Tongue (tissue), 2 donors: Measurements from ENCODE around the gene APOL4. TPM values are rescaled to one million over a fixed set of nuclear protein-coding genes. Genes with fewer than 3 reads are reported as not detected.
A peak's percentile ranks its signal among the peaks of the same experiment; 100 is the strongest.
"Not testable (repeated sequence)": the region's sequence is repeated elsewhere in the genome, so short reads cannot be mapped to it uniquely, and the experiment has no call there.

Experiments
- DNase-seq: peaks from one replicate; pipeline ENCODE4 v3.0.0-alpha.2; 2015
- total RNA-seq: library from RNA; depleted of rRNA; stranded (reverse); fragments of >200 nt; gene quantifications from one replicate; pipeline ENCODE4 v1.2.3, GENCODE V29; 2014

APOL4 gene, protein sequence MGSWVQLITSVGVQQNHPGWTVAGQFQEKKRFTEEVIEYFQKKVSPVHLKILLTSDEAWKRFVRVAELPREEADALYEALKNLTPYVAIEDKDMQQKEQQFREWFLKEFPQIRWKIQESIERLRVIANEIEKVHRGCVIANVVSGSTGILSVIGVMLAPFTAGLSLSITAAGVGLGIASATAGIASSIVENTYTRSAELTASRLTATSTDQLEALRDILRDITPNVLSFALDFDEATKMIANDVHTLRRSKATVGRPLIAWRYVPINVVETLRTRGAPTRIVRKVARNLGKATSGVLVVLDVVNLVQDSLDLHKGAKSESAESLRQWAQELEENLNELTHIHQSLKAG
- total RNA-seq, result 19.8 TPM

- peak; percentile 95 for DNase-seq
Observed at GRCh38 chr22:36201630-36202319, at the start of gene APOL4. Gene APOL4 (minus strand): TSS chr22:36201809. CDS start chr22:36201734, 75 bp downstream.

DNA sequence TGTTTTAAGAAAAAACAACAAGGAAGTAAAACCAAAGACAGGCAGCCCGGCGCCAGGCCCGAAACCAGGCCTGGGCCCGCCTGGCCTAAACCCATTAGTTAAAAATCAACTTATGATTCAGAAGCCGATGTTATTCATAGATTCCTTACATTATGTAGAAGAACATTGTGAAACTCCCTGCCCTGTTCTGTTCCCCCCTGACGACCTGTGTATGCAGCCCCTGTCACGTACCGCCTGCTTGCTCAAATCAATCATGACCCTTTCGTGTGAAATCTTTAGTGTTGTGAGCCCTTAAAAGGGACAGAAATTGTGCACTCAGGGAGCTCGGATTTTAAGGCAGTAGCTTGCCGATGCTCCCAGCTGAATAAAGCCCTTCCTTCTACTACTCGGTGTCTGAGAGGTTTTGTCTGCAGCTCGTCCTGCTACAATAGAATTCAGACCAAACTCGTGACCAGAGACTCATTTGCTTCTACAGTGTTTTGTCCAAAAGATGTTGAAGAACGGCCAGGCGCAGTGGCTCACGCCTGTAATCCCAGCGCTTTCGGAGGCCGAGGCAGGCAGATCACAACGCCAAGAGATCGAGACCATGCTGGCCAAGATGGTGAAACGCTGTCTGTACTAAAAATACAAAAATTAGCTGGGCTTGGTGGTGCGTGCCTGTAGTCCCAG is 48.8 kb upstream of the APOL4 start:
- not testable (repeated sequence) for DNase-seq

- DNase-seq, result no peak
Observed at GRCh38 chr22:36249160-36249559, 47.6 kb upstream of the APOL4 start.

DNA sequence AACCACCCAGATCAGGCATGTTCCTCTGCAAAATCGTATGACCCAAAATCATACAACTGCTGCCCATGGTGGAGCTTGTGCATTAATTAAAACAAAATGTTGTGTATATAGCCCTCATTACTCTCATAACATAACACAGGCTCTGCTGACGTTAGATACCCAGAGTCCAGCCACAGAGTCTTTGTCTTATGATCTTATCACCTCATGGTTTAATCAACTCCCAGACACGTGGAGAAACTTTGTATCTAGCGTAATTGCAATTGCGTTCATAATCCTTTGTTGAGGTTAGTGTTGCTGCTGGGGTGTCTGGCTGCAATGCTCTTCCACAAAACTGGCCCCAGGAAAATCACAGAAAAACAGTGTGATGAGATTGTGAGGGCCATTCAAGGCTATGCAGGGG is 46.3 kb upstream of the APOL4 start:
- no peak for DNase-seq

GRCh38 chr22:36246718-36247117 is 45.1 kb upstream of the APOL4 start:
- no peak for DNase-seq

- no peak for DNase-seq
Observed at GRCh38 chr22:36245805-36246356, 44.3 kb upstream of the APOL4 start.

DNA sequence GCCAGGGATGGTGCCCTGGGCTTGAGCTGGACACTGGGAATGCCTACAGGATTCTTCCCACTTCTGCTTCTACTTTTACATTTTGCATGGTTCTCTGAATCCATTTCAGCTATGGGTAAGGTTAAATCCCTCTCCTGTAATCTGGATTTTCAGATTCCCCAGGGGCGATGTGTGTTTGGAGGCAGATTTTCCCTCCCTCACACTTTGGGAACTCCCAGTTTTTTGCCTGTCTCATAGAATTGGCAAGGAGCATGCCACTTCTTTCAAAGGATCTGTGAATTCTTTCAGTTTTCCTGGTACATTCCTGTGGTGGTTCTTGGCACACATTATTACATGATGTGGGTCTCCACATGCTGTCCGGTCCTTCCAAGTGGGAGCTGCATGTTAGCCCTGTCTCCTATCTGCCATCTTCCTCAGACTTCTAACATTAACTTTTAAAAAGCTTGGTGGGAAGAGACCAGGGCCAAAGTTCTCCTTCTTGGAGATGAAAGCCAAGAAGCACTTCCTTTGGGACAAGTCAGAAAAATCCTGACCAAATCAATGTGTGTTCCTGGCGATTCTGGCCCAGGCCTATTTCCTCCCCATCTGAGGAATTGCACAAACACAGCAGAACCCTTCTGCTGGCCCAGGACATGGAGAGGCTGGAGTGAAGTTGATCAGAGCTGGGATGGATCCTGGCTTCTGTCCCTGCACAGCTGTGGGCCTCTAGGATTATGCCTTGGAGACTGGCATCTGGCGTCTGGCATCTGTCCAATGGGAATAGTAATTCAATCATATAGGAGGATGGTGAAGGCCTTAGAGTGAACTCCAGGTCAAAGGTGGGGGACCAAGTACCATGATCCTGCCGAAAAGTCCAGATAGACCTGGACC is 43.1 kb upstream of the APOL4 start:
- DNase-seq, result peak; percentile 85

GRCh38 chr22:36243986-36244385 is 42.4 kb upstream of the APOL4 start:
- DNase-seq, result peak; percentile 73

DNA sequence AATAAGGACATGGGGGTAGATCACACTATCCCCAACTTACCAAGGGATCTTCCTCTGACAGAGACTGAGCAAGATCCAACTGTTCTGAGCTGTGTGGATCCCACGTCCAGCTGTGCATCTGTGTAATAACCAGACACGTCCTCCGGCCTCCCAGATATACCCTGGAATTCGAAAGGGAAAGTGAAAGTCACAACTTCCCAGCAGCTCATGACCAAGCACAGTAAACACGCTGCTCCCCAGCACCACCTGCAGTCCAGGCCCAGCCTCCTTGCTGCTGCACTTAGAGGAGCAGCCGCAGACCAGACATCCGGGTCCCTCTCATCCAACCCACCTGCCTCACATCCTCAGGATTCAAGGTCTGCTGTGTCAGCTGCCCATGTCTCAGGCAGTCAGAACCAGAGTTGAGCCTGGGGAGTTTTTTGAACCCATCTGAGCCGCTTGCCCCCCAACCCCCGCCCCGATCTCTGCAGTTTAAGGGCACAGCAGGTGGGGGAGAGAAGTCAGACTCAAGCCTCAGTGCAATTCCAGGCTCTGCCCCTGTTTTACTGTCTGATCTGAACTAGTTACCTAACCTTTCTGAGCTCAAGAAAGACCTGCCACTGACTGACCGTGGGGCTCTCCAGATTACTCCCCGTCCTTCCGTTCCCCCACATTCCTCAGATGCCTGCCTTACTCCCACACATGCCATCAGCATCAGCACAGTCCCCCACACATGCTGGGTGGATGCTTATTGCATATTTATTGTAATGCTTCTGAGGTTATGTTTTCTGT is 38.0 kb upstream of the APOL4 start, which contains the start of gene APOL2:
APOL2 (minus strand) TSS at position 127 of the 771 bp plus-strand sequence. CDS start 6,365 bp downstream, outside the sequence.
- peak; percentile 96 for DNase-seq

GRCh38 chr22:36239150-36239400 is 37.5 kb upstream of the APOL4 start:
- DNase-seq, result no peak

- DNase-seq, result peak; percentile 25
Observed at GRCh38 chr22:36238373-36239149, 37.0 kb upstream of the APOL4 start.

GRCh38 chr22:36237462-36238372 is 36.1 kb upstream of the APOL4 start:
- peak; percentile 17 for DNase-seq

DNA sequence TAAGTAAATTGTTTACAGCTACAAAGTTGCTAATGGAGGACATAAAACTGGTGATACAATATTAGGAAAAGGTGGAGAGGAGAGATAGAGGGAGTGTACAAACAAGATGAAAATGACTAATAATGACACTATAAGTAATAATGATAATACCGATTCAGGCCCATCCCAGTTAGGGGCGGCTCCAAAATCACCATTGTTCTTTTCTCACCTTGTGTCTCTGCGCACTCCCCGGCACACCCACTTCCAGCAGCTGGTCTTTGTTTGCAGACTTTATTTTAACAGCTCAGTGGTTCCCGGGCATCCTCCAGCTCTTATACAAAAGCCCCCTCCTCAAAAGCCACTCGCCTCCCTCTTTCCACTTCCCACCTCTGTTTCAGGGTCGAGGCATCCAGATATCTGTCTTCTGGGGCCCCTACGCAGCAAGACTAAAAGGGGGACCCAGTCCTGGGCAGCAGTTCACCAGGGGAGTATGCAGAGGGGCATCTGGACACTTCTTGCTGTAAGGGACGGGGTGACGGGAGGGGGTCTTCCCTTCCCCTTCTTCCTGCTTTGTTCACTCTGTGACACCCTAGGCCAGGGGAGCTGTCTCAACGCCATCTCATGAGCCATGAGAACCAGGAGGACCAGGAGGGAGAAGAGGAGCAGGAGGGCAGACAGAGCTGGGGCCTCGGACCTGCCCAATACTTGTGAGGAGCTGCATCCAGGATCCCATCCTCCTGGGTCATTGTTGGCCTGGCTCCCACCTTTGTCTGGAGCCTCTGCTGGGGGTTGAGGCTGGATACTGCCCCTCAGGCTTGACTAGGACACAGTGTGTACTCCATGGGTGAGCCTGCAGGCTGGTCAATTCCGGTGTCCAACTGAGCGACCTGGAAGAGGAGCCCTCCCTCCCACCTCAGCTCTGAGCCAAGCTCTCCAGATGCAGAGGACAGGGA is 35.0 kb upstream of the APOL4 start:
- DNase-seq, result no peak

DNA sequence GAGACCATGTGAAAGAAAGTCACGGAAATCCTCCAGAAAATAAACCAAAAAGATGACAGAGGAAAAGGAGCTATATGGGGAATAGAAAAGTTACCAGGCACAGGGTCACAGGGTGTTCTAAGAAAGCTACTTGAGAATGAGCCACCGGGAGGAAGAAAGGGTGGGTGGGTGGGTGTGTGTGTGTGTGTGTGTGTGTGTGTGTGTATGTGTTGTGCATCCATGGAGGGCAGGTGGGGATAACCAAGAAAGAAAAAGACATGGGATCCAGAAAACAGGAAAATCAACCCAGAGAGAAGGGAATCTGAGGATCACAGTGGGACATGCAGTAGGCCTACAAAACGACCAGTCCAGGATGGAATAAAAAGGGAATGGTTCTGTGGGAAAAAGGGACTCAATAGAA is 34.0 kb upstream of the APOL4 start:
- DNase-seq, result no peak

DNA sequence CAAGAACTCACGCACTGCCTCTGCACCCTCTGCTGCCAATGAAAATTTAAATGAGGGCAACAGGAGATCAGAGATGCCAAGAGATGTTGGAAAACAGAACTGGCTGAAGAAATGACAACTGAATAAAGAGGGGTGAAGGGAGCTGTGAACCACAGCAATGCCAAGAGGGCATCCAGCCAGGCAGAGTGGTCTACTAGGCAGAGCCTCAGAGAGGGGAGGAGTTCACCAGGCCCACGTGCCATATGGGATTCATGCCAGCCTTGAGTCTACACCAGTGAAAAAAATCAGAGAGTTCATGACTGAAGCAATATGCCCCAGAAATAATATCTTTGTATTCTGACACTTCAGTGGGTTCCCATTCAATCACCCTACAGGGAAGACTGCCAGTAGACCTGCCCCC is 33.3 kb upstream of the APOL4 start:
- DNase-seq, result peak; percentile 35

DNA sequence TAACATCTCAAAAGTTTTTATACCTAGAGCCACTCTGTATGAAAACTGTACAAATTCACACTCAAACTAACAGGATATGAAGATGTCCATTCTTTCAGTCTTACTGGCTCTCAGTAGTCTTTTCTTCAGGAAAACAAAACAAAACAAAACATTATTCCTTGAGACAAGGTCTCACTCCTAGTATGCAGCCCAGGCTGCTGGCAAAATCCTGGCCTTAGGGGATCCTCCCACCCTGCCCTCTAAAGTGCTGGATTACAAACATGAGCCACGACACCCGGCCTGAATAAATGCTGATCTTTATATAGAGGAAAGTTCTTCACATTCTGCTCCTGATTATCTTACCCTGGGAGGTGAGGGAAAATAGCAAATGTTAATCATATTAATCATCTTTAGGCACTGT is 32.6 kb upstream of the APOL4 start:
- no peak for DNase-seq

DNA sequence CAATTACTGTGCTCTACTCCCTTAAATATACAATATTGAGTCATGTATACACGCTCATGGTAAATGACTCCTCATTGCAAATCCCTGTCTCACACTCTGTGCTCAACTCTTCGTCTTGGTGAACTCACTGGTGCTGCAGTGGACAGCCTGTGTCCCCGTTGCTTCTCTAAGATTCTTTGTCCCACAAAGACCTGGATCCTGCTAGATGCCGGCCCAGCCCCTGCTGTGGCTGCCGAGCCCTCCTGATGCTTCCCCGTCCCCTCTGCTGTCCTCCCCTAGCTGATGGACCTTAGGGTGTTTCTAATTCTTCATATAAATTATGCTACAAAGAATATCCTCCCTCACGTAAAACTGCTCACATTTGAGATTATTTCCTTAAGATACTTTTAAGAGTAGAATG is 32.2 kb upstream of the APOL4 start:
- no peak for DNase-seq

GRCh38 chr22:36232715-36233401 is 31.2 kb upstream of the APOL4 start:
- no peak for DNase-seq
